Measurements from ENCODE around the gene AAK1. TPM values are rescaled to one million over a fixed set of nuclear protein-coding genes. Genes with fewer than 3 reads are reported as not detected.

Gene AAK1
- total RNA-seq, 1 experiment from 2014 or later: 46.8 TPM

DNA sequence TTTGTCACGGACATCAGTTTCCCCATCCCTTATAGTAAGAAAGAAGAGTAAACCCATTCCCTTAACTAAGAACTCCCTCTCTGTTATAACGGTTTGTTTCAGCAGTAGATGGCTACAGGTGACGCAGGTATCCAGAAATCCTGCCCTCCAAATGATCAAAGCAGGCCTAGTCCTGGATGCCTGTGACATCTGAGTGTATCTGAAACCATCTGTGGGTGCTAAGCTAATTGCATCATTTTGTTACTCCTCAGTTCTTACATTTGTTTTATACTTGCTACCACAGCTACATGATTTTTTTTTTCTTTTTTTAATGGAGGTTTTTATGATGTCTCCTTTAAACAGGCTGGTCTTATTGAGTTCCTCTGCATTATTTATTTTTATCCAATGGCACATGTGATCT is 55.1 kb downstream of the AAK1 start:
- TF ChIP-seq EZH2phosphoT487 (IDR thresholded peaks at IDR 0.05; ENCODE audit: borderline replicate concordance, low read length): no peak
- TF ChIP-seq, protein P1, sequence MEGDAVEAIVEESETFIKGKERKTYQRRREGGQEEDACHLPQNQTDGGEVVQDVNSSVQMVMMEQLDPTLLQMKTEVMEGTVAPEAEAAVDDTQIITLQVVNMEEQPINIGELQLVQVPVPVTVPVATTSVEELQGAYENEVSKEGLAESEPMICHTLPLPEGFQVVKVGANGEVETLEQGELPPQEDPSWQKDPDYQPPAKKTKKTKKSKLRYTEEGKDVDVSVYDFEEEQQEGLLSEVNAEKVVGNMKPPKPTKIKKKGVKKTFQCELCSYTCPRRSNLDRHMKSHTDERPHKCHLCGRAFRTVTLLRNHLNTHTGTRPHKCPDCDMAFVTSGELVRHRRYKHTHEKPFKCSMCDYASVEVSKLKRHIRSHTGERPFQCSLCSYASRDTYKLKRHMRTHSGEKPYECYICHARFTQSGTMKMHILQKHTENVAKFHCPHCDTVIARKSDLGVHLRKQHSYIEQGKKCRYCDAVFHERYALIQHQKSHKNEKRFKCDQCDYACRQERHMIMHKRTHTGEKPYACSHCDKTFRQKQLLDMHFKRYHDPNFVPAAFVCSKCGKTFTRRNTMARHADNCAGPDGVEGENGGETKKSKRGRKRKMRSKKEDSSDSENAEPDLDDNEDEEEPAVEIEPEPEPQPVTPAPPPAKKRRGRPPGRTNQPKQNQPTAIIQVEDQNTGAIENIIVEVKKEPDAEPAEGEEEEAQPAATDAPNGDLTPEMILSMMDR (conservative IDR thresholded peaks at IDR 0.05; ENCODE audit: low read depth, low read length): no peak
- TF ChIP-seq EZH2 (IDR thresholded peaks at IDR 0.05; ENCODE audit: low read length, unreplicated experiment): no peak
- no peaks in the 10 kb centered on the region for H3K36me3 ChIP-seq (ENCODE audit: low read depth, low read length)
- H3K4me1 ChIP-seq (ENCODE audit: insufficient read depth, low read length): no peaks in the 10 kb centered on the region
- POLR2A ChIA-PET (ENCODE audit: unreplicated experiment): no interaction called here
- H3K79me2 ChIP-seq (ENCODE audit: low read length): peaks cover 42% of the 10 kb centered on the region
- no peak overlapping the region for H3K4me2 ChIP-seq (ENCODE audit: low read length)
- no peak overlapping the region for H3K4me3 ChIP-seq (ENCODE audit: low read length)
- H3K9me2 ChIP-seq (replicated peaks; ENCODE audit: low read length): no peaks in the 10 kb centered on the region
- H3K9me3 ChIP-seq (ENCODE audit: low read length): no peaks in the 10 kb centered on the region
- no peak overlapping the region for H2AFZ ChIP-seq (ENCODE audit: low read length)
- H4K20me1 ChIP-seq (ENCODE audit: low read length): no peaks in the 10 kb centered on the region
- intact Hi-C loops (cut with micrococcal nuclease): no loop called here
- CTCF ChIA-PET: no interaction called here
- no peaks in the 10 kb centered on the region for H3F3A ChIP-seq (ENCODE audit: low read length, unreplicated experiment)
- ATAC-seq: no peak
- H3K27ac ChIP-seq (ENCODE audit: low read length): no peak overlapping the region
- no TSS peak for BruUV-seq (replicated peaks)
- no peak for DNase-seq
- H3K27me3 ChIP-seq (ENCODE audit: low read length): no peaks in the 10 kb centered on the region
- H3K9ac ChIP-seq (ENCODE audit: low read length): no peak overlapping the region

DNA sequence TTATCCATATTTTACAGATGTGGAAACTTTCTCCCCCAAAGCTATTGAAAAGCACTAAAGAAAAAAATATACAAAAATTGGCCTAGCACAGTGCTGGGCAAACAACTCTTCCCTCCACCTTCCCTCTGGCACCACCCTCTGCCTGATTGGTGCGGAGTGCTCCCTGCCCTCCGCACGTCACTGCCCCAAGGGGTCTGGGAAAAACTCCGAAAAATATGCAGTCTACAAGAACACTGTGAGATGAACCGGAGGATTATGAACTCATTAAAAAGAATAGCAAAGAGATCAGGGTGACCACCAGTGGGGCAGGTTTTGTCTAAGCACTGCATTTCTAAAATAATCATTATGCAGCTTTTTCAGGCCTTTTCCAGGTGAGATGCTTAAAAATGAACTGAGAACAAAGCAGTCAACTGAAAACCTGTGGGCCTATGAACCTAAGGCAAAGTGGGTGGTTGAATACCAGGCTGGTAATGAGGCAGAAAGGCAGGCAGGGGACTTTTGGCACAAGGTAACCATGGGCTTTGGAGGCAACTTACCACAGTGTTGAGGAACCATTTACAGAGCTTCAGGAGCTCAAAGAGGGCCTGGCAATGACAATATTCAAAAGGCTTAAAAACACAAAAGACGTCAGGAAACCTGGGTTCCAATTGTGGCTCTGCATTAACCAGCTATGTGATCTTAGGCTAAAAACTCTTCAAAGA is 57.5 kb downstream of the AAK1 start:
- Histone ChIP-seq H3K9me3 (ENCODE audit: low read length) (no peaks in the 10 kb centered on the region), H3K4me2 (ENCODE audit: low read length) (no peak overlapping the region), H3K79me2 (ENCODE audit: low read length) (peaks cover 54% of the 10 kb centered on the region), H3K9ac (ENCODE audit: low read length) (no peak overlapping the region), H3K36me3 (ENCODE audit: low read depth, low read length) (no peaks in the 10 kb centered on the region), H3K4me3 (ENCODE audit: low read length) (no peak overlapping the region), H2AFZ (ENCODE audit: low read length) (no peak overlapping the region), H3K27ac (ENCODE audit: low read length) (no peak overlapping the region), H4K20me1 (ENCODE audit: low read length) (no peaks in the 10 kb centered on the region), H3K9me2 (replicated peaks; ENCODE audit: low read length) (no peaks in the 10 kb centered on the region), H3F3A (ENCODE audit: low read length, unreplicated experiment) (no peaks in the 10 kb centered on the region), H3K27me3 (ENCODE audit: low read length) (no peaks in the 10 kb centered on the region), H3K4me1 (ENCODE audit: insufficient read depth, low read length) (peaks cover 15% of the 10 kb centered on the region)
- BruUV-seq (replicated peaks): no TSS peak
- no peak for DNase-seq
- CTCF ChIA-PET: no interaction called here
- intact Hi-C loops (cut with micrococcal nuclease): no loop called here
- POLR2A ChIA-PET (ENCODE audit: unreplicated experiment): no interaction called here
- no peak for ATAC-seq
- TF ChIP-seq EZH2phosphoT487 (IDR thresholded peaks at IDR 0.05; ENCODE audit: borderline replicate concordance, low read length) (no peak), EZH2 (IDR thresholded peaks at IDR 0.05; ENCODE audit: low read length, unreplicated experiment) (no peak)
- TF ChIP-seq, protein P1 (conservative IDR thresholded peaks at IDR 0.05; ENCODE audit: low read depth, low read length): no peak

DNA sequence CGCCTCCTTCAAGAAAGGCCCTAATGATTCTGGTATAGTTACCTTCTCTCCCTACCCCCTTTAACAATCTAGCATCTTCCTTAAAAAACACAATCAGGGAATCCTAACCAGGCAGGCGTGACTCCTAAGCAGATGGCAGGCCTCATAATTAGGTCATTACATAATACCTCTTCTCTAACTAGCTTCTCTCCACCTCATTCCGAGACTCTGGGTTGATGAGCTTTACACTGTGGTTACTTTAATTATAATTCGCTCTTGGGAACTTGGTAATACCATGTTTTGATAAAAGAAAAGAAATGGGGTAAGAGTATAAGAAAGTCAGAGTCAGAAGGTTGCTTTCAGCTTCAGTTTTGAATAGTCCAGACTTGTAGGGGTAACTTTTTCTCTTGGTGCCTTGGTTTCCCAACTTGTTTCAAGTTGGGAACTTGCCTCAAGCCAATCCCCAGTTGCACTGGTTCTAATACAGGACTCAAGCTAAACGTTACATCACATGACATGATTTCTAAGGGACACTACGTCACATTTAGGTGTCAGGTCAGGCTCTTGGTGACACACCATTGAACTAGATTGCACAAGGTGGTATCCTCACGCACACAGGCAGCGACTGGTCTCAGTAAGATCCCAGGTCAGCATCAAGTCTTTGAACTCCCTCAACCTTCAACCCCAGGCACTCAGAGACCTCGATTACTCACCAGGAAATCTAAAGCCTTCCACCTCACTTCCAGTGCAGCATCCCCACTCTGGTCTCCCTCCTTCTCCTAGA is 59.2 kb downstream of the AAK1 start:
- H3F3A ChIP-seq (ENCODE audit: low read length, unreplicated experiment): no peaks in the 10 kb centered on the region
- TF ChIP-seq EZH2phosphoT487 (IDR thresholded peaks at IDR 0.05; ENCODE audit: borderline replicate concordance, low read length) (no peak), EZH2 (IDR thresholded peaks at IDR 0.05; ENCODE audit: low read length, unreplicated experiment) (no peak)
- TF ChIP-seq, protein P1 (conservative IDR thresholded peaks at IDR 0.05; ENCODE audit: low read depth, low read length): no peak
- peaks cover 23% of the 10 kb centered on the region for H3K4me1 ChIP-seq (ENCODE audit: insufficient read depth, low read length)
- peaks cover 63% of the 10 kb centered on the region for H3K79me2 ChIP-seq (ENCODE audit: low read length)
- intact Hi-C loops (cut with micrococcal nuclease): loop anchor here (5.0 kb wide), 1 partner anchor 33 kb away; no protein-coding TSS in a partner anchor
- no peaks in the 10 kb centered on the region for H3K9me2 ChIP-seq (replicated peaks; ENCODE audit: low read length)
- H3K36me3 ChIP-seq (ENCODE audit: low read depth, low read length): no peaks in the 10 kb centered on the region
- no TSS peak for BruUV-seq (replicated peaks)
- H3K4me3 ChIP-seq (ENCODE audit: low read length): no peak overlapping the region
- no peak overlapping the region for H3K4me2 ChIP-seq (ENCODE audit: low read length)
- no peak overlapping the region for H3K9ac ChIP-seq (ENCODE audit: low read length)
- H2AFZ ChIP-seq (ENCODE audit: low read length): no peak overlapping the region
- no peaks in the 10 kb centered on the region for H4K20me1 ChIP-seq (ENCODE audit: low read length)
- DNase-seq (no peak), ATAC-seq (no peak)
- H3K27me3 ChIP-seq (ENCODE audit: low read length): no peaks in the 10 kb centered on the region
- no peak overlapping the region for H3K27ac ChIP-seq (ENCODE audit: low read length)
- POLR2A ChIA-PET (ENCODE audit: unreplicated experiment): no interaction called here
- CTCF ChIA-PET: interaction anchor here (0.7 kb wide), 1 partner anchor 161 kb away, joined by 4 read pairs; no protein-coding TSS in a partner anchor
- no peaks in the 10 kb centered on the region for H3K9me3 ChIP-seq (ENCODE audit: low read length)
